ENCODE measurements around the gene PRKAG1.

Gene PRKAG1

GRCh38 chr12:49027846-49028555 lies 9.4 kb upstream of the PRKAG1 start:
- H3K27me3 Mint-ChIP-seq (ENCODE audit: low read depth) = no peaks in the 10 kb centered on the region
- no peaks in the 10 kb centered on the region for H3K4me1 Mint-ChIP-seq
- no peak for TF ChIP-seq CTCF (IDR thresholded peaks at IDR 0.05; ENCODE audit: unreplicated experiment in 3 of 3)
- H3K27ac Mint-ChIP-seq = no peak overlapping the region
- H3K36me3 Mint-ChIP-seq (ENCODE audit: low read depth) = peaks cover 51% of the 10 kb centered on the region
- H3K9me3 Mint-ChIP-seq = no peaks in the 10 kb centered on the region
- no peak overlapping the region for H3K4me3 Mint-ChIP-seq

- H3K9me3 Mint-ChIP-seq = no peaks in the 10 kb centered on the region
- H3K4me1 Mint-ChIP-seq = no peaks in the 10 kb centered on the region
- no peak overlapping the region for H3K4me3 Mint-ChIP-seq
- no peak overlapping the region for H3K27ac Mint-ChIP-seq
- H3K27me3 Mint-ChIP-seq (ENCODE audit: low read depth) = no peaks in the 10 kb centered on the region
- no peak for TF ChIP-seq CTCF (IDR thresholded peaks at IDR 0.05; ENCODE audit: unreplicated experiment in 3 of 3)
- peaks cover 63% of the 10 kb centered on the region for H3K36me3 Mint-ChIP-seq (ENCODE audit: low read depth)
Measured at GRCh38 chr12:49026678-49027480, 8.3 kb upstream of the PRKAG1 start.

- TF ChIP-seq CTCF (IDR thresholded peaks at IDR 0.05; ENCODE audit: unreplicated experiment in 3 of 3) = no peak
- Mint-ChIP-seq H3K9me3 (no peaks in the 10 kb centered on the region), H3K4me3 (no peak overlapping the region), H3K27ac (peak overlapping the region in 1 of 3 experiments; percentile 2), H3K36me3 (ENCODE audit: low read depth) (peaks cover 64% of the 10 kb centered on the region), H3K4me1 (no peaks in the 10 kb centered on the region), H3K27me3 (ENCODE audit: low read depth) (no peaks in the 10 kb centered on the region)
Measured at GRCh38 chr12:49026101-49026500, 7.5 kb upstream of the PRKAG1 start.

GRCh38 chr12:49025463-49025862 lies 6.9 kb upstream of the PRKAG1 start:
- Mint-ChIP-seq H3K4me3 (no peak overlapping the region), H3K9me3 (no peaks in the 10 kb centered on the region), H3K27me3 (ENCODE audit: low read depth) (no peaks in the 10 kb centered on the region), H3K36me3 (ENCODE audit: low read depth) (peaks cover 61% of the 10 kb centered on the region), H3K4me1 (no peaks in the 10 kb centered on the region), H3K27ac (peak overlapping the region in 1 of 3 experiments; percentile 2)
- no peak for TF ChIP-seq CTCF (IDR thresholded peaks at IDR 0.05; ENCODE audit: unreplicated experiment in 3 of 3)

- H3K4me3 Mint-ChIP-seq = no peak overlapping the region
- H3K27ac Mint-ChIP-seq = no peak overlapping the region
Measured at GRCh38 chr12:49024543-49024942, 6.0 kb upstream of the PRKAG1 start.

More at GRCh38 chr12:49024543-49024942, 6.0 kb upstream of the PRKAG1 start:
- peaks cover 55% of the 10 kb centered on the region for H3K36me3 Mint-ChIP-seq (ENCODE audit: low read depth)
- H3K9me3 Mint-ChIP-seq = no peaks in the 10 kb centered on the region
- TF ChIP-seq CTCF (IDR thresholded peaks at IDR 0.05; ENCODE audit: unreplicated experiment in 3 of 3) = no peak
- no peaks in the 10 kb centered on the region for H3K27me3 Mint-ChIP-seq (ENCODE audit: low read depth)
- H3K4me1 Mint-ChIP-seq = peaks cover 4% of the 10 kb centered on the region

All from nephron (organoid).